Fibroblast of skin of right biceps (primary cell): ENCODE results near the gene PRDM11.
"Not testable (repeated sequence)": the region's sequence is repeated elsewhere in the genome, so short reads cannot be mapped to it uniquely, and the experiment has no call there.

Experiments used
- DNase-seq: peaks from one replicate; pipeline ENCODE4 v3.0.0-alpha.2; 2013

Gene PRDM11

DNA sequence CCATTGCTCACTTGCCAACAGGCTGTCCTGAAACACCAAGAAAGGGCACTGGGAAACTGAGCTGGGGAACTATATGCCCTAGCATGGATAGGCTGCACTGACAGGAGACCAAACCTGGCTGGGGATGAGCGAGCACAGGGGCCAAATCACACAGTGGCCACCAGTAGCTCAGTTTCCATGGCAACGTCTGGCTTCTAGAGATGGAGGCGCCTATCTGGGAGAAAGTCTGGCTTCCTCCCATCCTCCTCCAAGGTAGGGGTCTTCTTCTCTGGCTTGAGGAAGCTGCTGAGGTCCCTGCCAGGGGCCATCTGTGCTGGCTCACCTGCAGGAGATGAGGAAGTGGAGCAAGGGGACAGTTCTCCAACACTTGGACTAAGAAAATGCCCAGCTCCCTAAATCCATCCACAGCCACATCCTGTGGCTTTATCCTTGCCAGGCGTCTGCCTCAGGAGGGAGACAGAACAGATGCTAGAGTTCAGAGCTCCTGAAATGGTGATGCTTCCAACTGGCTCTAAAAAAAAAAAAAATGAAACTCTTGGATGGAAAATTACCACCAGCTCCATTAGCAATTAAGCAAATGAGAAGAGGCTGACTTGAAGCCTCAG, 91.4 kb downstream of the PRDM11 start:
- DNase-seq = no peak

DNA sequence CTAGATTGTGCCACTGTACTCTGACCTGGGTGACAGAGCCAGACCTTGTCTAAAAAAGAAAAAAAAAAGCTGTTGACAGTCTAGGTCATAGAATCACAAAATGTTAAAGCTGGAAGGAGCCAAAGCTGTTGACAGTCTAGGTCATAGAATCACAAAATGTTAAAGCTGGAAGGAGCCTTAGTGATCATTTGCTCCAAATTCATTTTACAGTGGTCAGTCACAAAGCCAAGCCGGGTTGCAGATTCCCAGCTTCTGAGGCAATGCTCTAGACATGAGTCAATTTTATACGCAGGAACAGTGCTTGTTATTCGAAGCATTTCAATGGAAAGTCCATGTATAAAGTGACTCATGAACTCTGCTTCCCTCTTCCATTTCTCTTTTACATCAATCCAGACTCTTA, 92.3 kb downstream of the PRDM11 start:
- peak; percentile 52 for DNase-seq

- no peak for DNase-seq
Measured at GRCh38 chr11:45239733-45240132, 93.3 kb downstream of the PRDM11 start.

GRCh38 chr11:45243967-45244366, 97.5 kb downstream of the PRDM11 start:
- DNase-seq = no peak

DNA sequence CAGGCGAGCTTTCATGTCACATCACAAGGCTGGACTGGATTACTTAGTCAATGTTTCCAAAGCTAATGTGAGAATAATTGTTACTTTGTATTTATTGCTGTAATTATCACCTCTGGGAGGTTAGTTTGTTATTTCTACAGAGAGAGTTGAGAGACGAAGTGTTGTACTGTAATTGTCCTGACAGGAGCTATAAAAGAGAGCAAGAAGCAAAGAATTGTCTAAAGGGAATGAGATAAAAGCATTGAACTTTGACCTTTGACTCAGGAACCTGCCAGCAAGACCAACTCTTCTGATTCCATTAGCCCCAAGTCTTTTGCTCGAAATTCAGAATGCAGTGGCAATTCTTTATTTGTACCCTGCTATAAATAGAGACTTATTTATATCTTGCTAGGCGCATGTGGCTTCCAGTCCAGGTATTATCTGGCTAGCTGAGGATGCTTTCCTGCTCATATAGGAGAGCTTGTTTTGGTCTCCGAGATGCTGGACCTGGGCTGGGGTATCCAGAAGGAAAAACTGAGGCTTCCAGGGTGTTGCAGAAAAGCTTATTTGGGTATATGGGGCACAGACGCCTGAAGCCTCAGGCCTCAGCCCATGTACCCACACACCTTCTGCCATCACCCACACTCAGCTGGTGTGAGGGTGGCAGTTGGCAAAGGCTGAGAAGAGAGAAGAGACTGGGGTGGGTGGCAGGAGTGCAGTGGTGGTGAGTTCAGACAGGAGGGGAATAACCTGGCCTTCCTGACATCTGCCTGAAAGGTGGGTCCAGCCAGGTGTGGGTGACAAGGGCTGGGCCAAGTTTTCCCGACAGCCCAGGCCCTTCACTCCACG, 99.0 kb downstream of the PRDM11 start:
- DNase-seq = no peak

DNA sequence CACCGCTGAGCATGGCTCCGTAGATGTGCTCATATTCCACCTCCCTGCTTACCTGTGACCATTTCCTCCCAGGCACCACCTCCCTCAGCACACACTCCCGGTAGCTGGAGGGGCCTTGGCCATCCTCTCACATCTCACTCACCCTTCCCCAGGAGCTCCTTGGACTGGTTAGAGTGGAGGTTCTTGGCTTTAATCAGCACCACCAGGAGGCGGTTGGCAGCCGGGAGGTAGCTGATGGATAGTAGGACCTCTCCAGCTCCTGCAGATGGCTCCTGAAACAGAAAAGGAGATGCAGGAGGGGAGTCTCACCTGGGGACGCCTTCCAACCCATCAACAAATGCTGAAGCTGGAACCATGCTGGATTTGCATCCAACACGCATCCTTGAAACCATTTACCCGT, 99.8 kb downstream of the PRDM11 start:
- DNase-seq = no peak

DNA sequence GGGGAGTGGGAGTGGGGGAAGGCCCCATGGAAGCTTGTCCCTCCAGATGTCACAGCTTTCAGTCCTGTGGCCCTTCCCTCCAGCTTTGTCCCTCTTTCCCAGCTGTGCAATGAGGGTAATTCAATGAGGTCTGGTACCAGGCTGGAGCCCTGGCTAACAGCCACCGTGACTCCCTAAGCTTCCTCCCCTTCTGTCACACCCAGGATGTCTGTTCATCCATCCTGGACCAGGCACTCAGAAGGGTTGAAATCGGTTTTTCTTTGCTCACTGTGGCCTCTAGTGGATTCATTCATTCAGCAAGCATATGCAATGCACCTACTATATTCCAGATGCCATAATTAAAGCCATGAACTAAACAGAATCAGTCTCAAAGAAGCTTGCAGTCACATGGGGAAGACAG, 101.0 kb downstream of the PRDM11 start:
- DNase-seq = no peak

- DNase-seq = no peak
Measured at GRCh38 chr11:45248501-45249011, 102.1 kb downstream of the PRDM11 start.

DNA sequence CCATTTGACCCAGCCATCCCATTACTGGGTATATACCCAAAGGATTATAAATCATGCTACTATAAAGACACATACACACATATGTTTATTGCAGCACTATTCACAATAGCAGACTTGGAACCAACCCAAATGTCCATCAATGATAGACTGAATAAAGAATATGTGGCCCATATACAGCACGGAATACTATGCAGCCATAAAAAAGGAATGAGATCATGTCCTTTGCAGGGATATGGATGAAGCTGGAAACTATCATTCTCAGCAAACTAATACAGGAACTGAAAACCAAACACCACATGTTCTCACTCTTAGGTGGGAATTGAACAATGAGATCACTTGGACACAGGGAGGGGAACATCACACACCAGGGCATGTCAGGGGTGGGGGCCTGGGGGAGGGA, 102.9 kb downstream of the PRDM11 start:
- DNase-seq = not testable (repeated sequence)

DNA sequence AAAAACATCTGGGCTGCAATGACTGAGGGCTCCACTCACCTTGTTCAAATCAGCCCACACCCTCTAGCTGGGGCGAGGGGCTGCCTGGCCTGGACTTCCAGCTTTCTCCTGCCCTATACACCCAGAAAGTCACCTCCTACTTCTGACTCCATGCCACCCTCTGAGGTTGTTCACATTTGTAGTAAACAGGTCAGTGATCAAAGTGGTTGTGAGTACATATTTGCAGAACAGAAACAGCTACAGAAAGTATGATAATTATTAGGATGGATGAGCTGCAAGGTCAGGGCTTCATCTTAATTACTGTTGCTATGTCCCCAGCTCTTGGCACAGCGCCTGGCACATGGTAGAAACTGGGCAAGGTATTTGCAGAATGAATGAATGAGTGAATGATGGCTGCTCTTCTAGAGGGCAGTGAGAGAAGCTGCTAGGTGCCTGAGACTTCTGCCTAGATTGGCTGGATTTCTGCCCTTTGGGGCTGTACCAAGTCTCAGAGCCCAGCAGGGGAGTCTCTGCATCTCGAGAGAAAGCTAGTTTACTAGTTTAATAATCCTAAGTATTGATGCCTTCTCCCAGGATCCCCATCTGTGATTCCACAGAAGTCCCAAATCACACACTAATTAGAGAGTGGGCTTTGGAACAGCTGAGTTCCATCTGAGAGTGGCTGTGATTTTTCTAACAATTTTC, 103.7 kb downstream of the PRDM11 start:
- no peak for DNase-seq

GRCh38 chr11:45252134-45252856, 105.9 kb downstream of the PRDM11 start:
- DNase-seq = peak; percentile 21

GRCh38 chr11:45252877-45253276, 106.4 kb downstream of the PRDM11 start:
- DNase-seq = no peak

DNA sequence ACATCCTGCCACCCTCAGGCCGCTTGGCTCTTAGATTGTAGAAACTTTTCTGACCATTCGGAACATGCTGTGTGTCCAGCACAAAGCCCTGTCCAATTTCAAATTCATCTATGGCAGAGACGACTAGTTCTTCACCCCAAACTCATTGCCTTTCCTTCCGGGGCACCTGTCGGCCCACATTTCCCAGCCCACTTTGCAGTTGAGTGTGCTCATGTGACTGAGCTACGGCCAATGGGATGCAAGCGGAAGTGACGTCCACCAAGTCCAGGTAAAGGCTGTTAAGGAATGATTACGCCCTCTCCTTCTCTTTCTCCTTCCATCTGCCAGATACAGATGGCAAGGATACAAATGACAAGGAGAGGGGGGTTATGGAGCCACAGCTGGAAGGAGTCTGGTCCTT, 107.2 kb downstream of the PRDM11 start:
- no peak for DNase-seq

- peak; percentile 30 for DNase-seq
Measured at GRCh38 chr11:45254070-45254469, 107.6 kb downstream of the PRDM11 start.

DNA sequence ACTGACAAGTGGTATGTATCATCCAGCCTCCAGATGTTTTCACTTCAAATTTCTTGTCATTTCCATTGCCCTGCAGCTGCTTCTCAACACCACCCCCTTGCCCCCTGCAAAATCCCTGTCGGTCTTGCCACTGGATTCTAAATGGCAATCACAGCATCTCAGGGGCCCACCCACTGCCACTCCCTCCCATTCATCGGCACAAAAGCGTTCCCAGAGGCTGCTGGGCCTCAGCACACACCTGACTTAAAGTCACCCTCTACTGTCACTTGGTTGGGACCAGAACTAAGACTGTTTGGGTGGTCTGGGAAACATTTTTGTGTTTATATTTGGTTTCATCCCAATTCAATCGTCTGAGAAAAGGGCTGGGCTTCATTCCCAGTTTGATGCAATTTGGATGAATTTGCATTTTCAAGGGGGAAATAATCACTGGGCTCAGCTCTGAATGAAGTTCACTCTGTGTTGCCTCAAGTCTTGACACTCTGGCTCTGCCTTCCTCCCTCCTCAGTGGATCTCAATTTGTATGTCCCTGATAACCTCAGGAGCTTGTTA, 112.6 kb downstream of the PRDM11 start:
- DNase-seq = no peak

GRCh38 chr11:45259592-45259991, 113.2 kb downstream of the PRDM11 start:
- DNase-seq = peak; percentile 38

- DNase-seq = no peak
Measured at GRCh38 chr11:45260071-45260470, 113.6 kb downstream of the PRDM11 start.

GRCh38 chr11:45262900-45263299, 116.5 kb downstream of the PRDM11 start:
- DNase-seq = no peak

DNA sequence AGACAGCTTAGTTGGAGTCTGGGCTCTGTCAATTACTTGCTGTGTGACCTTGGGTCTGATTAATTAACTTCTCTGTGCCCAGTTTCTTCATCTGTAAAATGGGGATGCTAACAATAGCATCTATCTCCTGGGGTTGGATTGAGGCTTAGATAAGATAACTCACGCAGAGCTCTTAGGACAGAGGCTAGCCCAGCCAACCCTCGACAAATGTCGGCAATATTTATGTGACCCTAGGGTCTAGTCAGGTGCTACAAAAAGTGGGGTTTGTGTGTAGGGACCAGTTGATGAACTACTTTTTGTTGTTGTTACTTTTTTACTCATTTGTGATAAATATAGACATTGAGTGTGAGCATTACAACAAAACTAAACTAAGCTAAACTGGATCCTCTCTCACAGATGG, 117.3 kb downstream of the PRDM11 start:
- DNase-seq = no peak

DNA sequence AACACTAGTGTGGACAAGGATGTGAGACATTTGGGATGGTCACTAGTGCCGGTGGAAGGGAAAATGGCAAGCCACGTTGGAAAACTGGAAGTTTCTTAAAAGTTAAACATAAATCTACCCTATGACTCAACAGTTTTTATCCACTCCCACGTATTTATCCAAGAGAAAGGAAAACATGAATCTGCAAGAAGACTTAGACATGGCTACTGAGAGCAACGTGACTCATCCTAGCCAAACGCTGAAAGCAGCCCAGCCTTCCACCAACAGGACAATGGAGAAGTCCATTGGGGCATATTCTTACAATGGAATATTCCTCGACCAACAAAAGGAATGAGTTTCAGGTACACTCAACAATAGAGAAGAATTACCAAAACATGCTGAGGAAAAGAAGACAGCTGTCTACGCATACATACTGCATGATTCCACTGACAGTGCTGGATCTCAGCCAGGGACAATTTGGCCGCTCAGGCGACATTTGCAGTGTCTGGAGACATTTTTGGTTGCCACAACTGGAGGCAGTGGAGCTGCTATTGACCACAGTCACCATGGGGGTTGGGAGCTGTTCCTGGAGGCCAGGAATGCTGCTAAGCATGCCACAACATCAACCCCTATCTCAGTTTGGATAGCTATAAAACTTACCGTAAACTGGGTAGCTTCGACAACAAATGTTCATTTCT, 118.5 kb downstream of the PRDM11 start:
- DNase-seq = peak; percentile 79

- no peak for DNase-seq
Measured at GRCh38 chr11:45265969-45266675, 119.7 kb downstream of the PRDM11 start.

GRCh38 chr11:45266676-45267020, 120.2 kb downstream of the PRDM11 start:
- no peak for DNase-seq
